ENCODE measurements around the gene CATSPER2.
"Not testable (repeated sequence)": the region's sequence is repeated elsewhere in the genome, so short reads cannot be mapped to it uniquely, and the experiment has no call there.

The CATSPER2 gene

DNA sequence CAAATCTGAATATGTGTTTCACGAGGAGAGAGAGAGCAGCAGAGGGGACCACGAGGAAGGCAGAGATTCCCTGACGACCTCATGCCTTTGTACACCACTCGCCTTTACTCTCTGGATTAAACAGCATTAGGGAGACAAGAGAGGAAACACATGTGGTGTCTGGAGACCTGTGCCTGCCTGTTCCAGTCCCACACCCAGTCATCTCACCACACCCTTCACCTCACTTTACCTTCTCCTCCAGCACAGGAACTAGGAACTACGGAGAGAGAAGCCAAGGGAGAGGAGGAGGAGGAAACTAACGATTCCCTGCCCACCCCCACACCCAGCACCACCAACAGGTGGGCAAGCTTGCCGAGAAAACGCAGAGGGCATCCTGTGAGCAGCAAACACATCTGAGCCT lies 55.8 kb downstream of the CATSPER2 start:
- not testable (repeated sequence) for DNase-seq

DNA sequence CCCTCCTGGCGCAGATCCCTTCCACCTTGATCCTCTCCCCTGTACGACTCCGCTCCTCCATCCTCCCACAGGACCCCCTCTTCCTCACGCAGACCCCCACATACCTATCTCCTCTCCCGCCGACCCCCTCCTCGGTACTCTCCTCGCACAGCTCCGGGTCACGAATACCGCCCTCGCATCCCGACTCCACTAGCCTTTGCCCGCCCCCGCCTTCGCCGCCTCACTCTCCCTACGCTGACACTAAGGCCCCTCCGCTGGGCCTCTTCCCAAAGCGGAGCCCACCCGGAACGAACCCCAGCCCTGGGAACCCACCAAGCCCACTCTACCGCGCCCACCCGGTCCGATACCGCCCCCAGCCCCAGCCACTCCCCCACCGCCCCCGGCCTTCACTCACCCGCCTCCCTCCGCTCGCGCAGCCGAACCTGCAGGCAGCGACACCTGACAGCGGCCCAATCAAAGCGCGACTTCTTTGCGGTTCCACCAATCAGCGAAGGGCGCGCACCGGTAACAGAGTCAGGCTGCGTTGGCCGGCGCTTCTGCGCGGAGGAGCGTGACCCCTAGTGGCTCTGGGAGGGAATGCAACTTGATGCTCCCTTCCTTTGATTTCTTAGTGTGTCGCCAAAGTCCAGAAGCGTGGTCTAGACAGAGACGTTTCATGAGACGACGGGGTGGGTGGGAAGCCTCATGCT lies 58.7 kb downstream of the CATSPER2 start, which contains the start of gene PPIP5K1:
TSS of gene PPIP5K1 (minus strand) at position 431 of the 689 bp plus-strand sequence. CDS start 5,704 bp downstream, outside the sequence.
- not testable (repeated sequence) for DNase-seq

Measured in T1000 (cell line).